Measurements from ENCODE around the gene UQCR10.

DNA sequence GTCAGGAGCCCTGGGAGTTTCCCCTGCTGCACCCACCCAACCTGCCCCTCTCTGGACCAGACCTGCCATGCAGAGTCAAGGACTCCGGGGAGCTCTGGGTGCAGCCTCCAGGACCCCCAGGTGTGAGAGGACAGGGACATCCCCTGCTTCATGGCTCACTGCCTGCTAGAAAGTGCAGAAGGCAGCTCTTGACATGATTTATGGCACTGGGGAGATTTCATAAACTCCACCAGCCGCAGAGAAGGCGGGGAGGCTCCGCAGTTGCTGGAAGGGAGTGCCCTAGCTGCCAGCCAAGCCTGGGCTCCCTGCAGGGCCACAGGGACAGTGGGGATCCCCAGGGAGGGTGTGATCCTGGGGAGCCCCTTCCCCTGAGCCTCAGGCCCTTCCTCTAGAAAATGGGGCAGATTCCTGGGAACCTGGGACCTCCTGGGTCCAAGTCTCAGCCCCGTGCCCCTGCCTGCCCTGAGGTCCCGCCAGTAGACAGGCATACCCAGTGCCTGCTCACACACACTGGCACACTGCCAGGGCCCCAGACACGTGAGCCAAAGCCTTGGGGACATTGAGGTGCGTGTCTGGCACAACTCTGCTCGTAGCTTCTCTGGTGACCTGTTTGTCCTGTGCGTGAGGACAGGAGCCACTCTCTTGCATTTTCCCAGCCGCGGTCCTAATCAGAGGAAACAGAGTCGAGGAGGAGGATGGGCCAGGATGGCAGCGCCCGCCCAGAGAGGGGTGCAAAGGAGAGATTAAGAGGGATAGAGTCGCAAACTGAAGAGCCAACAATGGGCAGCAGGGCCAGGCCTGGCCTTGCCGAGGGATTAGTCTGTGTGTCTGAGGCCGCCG, 33.6 kb upstream of the UQCR10 start:
- TF ChIP-seq POLR2AphosphoS5 (IDR thresholded peaks at IDR 0.05; ENCODE audit: low read depth, low read length) = no peak
- no peak for TF ChIP-seq TAF1 (IDR thresholded peaks at IDR 0.05; ENCODE audit: borderline replicate concordance, low read depth, low read length)
- TF ChIP-seq POLR2A (IDR thresholded peaks at IDR 0.05; ENCODE audit: low read depth, low read length) = no peak
